Measurements from ENCODE around the gene CLTB. TPM values are rescaled to one million over a fixed set of nuclear protein-coding genes. Genes with fewer than 3 reads are reported as not detected.
"Not testable (repeated sequence)": the region's sequence is repeated elsewhere in the genome, so short reads cannot be mapped to it uniquely, and the experiment has no call there.

The CLTB gene
- total RNA-seq, 4 donors from 2014 or later: 347 to 732 (median 444) TPM

DNA sequence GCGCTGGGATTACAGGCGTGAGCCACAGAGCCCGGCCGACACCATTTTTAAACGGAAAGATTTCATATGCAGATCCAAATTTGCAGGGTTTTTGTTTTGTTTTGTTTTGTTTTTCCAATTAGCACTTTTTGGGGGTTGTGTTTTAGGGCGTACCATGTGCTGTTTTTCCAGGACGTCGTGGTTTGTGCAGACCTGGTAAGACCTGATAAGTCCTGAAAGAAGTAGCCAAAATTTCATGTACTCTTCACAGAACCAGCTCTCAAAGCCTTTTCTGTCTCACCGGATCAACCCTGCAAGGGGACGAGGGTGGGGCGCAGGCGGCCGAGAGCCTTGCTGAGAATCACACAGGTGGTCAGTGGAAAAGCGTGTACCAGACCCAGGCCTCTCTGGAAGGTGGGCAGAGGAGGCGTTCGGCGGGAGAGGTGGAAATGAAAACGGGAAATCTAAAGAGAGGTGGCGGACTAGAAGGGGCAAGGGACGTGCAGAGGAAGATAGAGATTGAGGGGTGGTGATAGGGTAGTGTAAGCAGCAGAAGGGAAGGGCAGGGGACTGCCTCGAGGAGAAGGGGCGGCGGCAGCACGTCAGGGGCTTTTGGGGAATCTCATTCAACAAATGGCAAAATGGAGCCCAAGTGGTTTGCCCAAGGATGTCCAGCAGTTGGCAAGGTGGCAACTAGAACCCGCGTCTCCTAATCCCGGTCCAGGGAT lies 30.7 kb upstream of the CLTB start:
- no peak for DNase-seq
- peak overlapping the region; percentile 93 to 100 (median 98) for H3K27ac ChIP-seq
- intact Hi-C loops (cut with DNase I): no loop called here
- no peak for TF ChIP-seq POLR2A (IDR thresholded peaks at IDR 0.05)
- no peak for TF ChIP-seq CTCF (IDR thresholded peaks at IDR 0.05)
- no peaks in the 10 kb centered on the region for H3K27me3 ChIP-seq
- peaks cover 16 to 43% (median 18%) of the 10 kb centered on the region in 3 donors for H3K4me1 ChIP-seq
- peak overlapping the region; percentile 78 to 99 (median 96) for H3K4me3 ChIP-seq
- peaks cover 0 to under 1% (median 0%) of the 10 kb centered on the region in 3 donors for H3K36me3 ChIP-seq
- 16 to 17% methylated on average over 23 to 27 of the region's 27 CpGs for WGBS, 2 donors
- no peaks in the 10 kb centered on the region for H3K9me3 ChIP-seq

DNA sequence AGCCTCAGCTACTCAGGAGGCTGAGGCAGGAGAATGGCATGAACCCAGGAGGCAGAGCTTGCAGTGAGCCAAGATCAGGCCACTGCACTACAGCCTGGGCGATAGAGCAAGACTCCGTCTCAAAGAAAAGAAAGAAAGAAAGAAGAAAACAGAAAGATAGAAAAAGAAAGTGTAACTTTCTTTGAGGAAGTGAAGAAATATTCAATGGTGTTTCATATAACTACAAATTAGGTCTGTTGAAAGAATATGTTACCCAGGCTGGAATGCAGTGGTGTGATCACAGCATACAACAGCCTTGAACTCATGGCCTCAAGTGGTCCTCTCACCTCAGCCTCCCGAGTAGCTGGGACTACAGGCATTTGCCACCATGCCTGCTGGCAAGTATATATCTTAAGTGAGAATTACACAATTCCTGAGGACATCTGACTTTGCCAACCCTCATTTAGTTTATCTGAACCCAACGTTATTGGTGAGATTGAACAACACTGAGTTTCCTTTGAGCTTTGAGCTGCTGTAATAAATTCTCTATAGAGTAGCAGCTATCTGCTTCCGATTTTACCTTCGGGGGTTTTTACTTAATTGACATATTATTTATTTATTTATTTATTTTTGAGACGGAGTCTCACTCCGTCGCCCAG lies 29.8 kb upstream of the CLTB start:
- 86 to 88% methylated on average over 9 of the region's 9 CpGs for WGBS, 2 donors
- H3K9me3 ChIP-seq: no peaks in the 10 kb centered on the region
- peaks cover 16 to 36% (median 18%) of the 10 kb centered on the region in 3 donors for H3K4me1 ChIP-seq
- peaks cover 0 to 9% (median 0%) of the 10 kb centered on the region in 4 donors for H3K27me3 ChIP-seq
- no peak for DNase-seq
- H3K36me3 ChIP-seq: no peaks in the 10 kb centered on the region
- H3K27ac ChIP-seq: no peak overlapping the region
- TF ChIP-seq CTCF (IDR thresholded peaks at IDR 0.05): no peak
- TF ChIP-seq POLR2A (IDR thresholded peaks at IDR 0.05): no peak
- intact Hi-C loops (cut with DNase I): no loop called here
- H3K4me3 ChIP-seq: no peak overlapping the region

GRCh38 chr5:176444742-176445141 lies 28.4 kb upstream of the CLTB start:
- Histone ChIP-seq H3K27me3 (peaks cover 0 to 13% (median 0%) of the 10 kb centered on the region in 4 donors), H3K4me1 (peaks cover 16 to 23% (median 16%) of the 10 kb centered on the region in 3 donors), H3K9me3 (no peaks in the 10 kb centered on the region), H3K27ac (no peak overlapping the region), H3K36me3 (no peaks in the 10 kb centered on the region), H3K4me3 (no peak overlapping the region)
- intact Hi-C loops (cut with DNase I): no loop called here
- TF ChIP-seq CTCF (IDR thresholded peaks at IDR 0.05) (no peak), POLR2A (IDR thresholded peaks at IDR 0.05) (no peak)
- no peak for DNase-seq
- 72 to 76% methylated on average over 5 of the region's 5 CpGs for WGBS, 2 donors

DNA sequence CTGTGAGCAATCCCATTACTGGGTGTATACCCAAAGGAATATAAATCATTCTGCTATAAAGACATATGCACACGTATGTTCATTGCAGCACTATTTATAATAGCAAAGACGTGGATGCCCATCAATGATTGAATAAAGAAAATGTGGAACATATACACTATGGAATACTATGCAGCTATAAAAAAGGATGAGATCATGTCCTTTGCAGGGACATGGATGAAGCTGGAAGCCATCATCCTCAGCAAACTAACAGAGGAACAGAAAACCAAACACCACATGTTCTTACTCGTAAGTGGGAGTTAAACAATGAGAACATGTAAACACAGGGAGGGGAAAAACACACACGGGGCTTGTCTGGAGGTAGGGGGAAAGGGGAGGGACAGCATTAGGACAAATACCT lies 26.6 kb upstream of the CLTB start:
- H3K4me3 ChIP-seq; H3K36me3 ChIP-seq; H3K27ac ChIP-seq; H3K9me3 ChIP-seq; DNase-seq; intact Hi-C loops (cut with DNase I): not testable (repeated sequence)
- H3K4me1 ChIP-seq: peaks cover 6 to 12% (median 8%) of the 10 kb centered on the region in 3 donors
- H3K27me3 ChIP-seq: peaks cover 0 to 13% (median 0%) of the 10 kb centered on the region in 4 donors
- 53 to 62% methylated on average over 4 of the region's 4 CpGs for WGBS, 2 donors

DNA sequence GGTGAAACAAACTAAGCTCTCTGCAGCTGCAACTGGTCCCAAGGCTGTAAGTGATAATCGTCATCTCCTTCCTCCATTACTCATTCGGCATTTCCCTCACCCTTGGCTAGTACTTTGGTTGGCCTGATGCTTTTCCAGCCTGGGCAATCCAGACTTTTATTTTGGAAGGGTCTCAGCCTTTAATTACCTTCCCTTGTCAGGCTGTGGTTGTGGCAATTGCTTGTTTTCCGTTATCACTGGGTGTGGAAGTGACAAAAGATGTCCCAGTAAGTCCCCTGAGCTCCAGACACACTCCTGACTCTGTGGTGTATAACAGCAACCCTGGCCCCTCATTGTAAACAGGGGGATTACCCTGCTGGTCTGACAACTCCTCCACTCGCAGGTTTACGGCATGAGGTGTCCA lies 25.6 kb upstream of the CLTB start:
- no peak overlapping the region for H3K27ac ChIP-seq
- 30 to 32% methylated on average over 5 of the region's 5 CpGs for WGBS, 2 donors
- peaks cover 3 to 6% (median 6%) of the 10 kb centered on the region in 3 donors for H3K4me1 ChIP-seq
- H3K27me3 ChIP-seq: peaks cover 0 to 13% (median 0%) of the 10 kb centered on the region in 4 donors
- no peaks in the 10 kb centered on the region for H3K9me3 ChIP-seq
- H3K4me3 ChIP-seq: no peak overlapping the region
- DNase-seq: no peak
- no peaks in the 10 kb centered on the region for H3K36me3 ChIP-seq
- TF ChIP-seq POLR2A (IDR thresholded peaks at IDR 0.05) (no peak), CTCF (IDR thresholded peaks at IDR 0.05) (no peak)
- intact Hi-C loops (cut with DNase I): no loop called here

All from esophagus squamous epithelium (tissue), 5 donors.